Measurements from ENCODE around the gene VKORC1.

DNA sequence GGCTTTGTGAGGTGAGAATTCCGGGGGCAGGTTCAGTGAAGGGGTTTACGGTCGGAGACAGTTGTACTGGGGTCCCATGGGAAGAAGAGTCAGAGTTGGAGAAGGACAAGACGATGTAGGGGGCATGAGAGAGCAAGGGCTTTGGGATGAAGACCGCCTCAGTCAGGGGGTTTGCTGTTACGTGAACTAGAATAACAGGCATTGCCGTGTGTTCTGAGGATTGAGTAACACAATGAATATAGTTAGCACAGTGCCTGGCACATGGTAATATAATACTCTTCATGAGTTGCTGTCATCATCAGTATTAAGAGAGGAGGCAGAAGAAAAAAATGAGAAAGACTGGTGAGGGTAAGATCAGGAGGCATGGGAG is 19.8 kb downstream of the VKORC1 start:
- TF ChIP-seq CTCF (IDR thresholded peaks at IDR 0.05; ENCODE audit: poor library complexity) (peak; percentile 2), EZH2 (IDR thresholded peaks at IDR 0.05; ENCODE audit: borderline replicate concordance) (no peak), EZH2phosphoT487 (IDR thresholded peaks at IDR 0.05; ENCODE audit: low read depth, severe bottlenecking, unreplicated experiment) (no peak)
